ENCODE data around the gene SLC16A12.

DNA sequence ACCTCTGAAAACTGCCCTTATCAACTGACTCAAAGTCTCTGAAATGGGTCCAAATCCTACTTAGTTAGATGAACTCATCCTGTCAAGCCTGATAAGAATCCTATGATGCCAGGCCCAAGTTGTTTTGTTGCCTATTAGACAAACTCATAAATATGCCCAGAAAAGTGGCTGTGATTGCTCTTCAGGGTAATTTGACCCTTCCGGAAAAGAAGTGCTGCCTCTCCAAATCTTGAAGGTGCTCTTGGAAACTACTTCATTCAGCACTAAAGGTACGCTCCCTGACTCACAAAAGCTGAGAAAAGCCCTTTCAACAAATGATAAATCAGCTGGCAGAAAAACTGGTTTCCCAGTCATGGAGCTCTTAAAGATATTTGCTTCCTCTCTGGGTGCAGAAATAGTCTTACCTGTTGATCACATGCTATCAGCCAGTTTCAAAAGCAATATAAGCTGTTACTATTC, 114.3 kb downstream of the SLC16A12 start:
- no peak for TF ChIP-seq RORB (CRISPR knock-in tag; IDR thresholded peaks at IDR 0.05)
- TF ChIP-seq ETV6 (CRISPR knock-in tag; IDR thresholded peaks at IDR 0.05): no peak
- TF ChIP-seq FOXJ3 (CRISPR knock-in tag; IDR thresholded peaks at IDR 0.05; ENCODE audit: borderline replicate concordance): no peak
- TF ChIP-seq JAZF1 (CRISPR knock-in tag; IDR thresholded peaks at IDR 0.05): no peak
- TF ChIP-seq AFF4 (CRISPR knock-in tag; IDR thresholded peaks at IDR 0.05; ENCODE audit: borderline replicate concordance): no peak
- no peak for TF ChIP-seq CTCF (IDR thresholded peaks at IDR 0.05)
- TF ChIP-seq FOXK1 (CRISPR knock-in tag; IDR thresholded peaks at IDR 0.05): no peak
- TF ChIP-seq USF1 (CRISPR knock-in tag; IDR thresholded peaks at IDR 0.05): no peak
- TF ChIP-seq, protein P1, sequence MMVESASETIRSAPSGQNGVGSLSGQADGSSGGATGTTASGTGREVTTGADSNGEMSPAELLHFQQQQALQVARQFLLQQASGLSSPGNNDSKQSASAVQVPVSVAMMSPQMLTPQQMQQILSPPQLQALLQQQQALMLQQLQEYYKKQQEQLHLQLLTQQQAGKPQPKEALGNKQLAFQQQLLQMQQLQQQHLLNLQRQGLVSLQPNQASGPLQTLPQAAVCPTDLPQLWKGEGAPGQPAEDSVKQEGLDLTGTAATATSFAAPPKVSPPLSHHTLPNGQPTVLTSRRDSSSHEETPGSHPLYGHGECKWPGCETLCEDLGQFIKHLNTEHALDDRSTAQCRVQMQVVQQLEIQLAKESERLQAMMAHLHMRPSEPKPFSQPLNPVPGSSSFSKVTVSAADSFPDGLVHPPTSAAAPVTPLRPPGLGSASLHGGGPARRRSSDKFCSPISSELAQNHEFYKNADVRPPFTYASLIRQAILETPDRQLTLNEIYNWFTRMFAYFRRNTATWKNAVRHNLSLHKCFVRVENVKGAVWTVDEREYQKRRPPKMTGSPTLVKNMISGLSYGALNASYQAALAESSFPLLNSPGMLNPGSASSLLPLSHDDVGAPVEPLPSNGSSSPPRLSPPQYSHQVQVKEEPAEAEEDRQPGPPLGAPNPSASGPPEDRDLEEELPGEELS (CRISPR knock-in tag; IDR thresholded peaks at IDR 0.05): no peak
